HG03097 (cell line): ENCODE results near the gene COMMD4.
"Not testable (repeated sequence)": the region's sequence is repeated elsewhere in the genome, so short reads cannot be mapped to it uniquely, and the experiment has no call there.

Experiments used
- ATAC-seq: cut with Tn5 transposase; IDR thresholded peaks from one replicate; pipeline ENCODE4 v1.9.1; 2021; ENCODE audit not compliant: unreplicated experiment, low FRiP score

The COMMD4 gene

DNA sequence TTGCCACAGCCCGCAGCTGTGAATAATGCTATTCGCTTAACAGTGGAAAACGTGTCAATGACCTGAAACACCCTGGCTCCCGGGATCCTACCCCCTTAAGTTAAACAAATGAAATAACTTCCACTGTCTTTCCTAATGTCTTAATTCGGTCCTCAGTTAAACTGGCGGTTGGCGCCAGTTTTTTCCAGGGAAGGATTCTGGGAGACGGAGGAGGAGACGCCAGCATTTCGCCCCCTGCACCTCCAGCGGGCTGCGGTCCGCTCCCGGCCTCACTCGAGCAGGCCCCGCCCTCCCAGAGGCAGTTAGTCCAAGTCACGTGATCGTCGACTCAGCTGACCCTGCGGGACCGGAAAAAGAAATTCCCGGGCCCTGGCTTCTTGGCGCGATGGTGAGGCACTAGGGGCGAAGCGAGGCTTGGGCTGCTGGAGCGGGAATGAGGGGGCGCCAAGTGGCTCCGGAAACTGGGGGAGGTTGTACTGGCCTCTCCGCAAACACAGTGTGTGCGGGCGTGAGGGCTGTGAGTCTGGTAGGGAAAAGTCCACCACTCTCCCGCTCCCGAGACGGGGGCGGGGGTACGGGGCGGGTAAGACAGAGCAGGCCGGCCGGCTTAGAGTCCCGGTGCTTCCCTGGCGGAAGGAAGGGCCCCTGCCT is at the start of gene COMMD4:
Gene COMMD4 (plus strand): TSS at position 359 of the 651 bp plus-strand sequence. CDS start 27 bp downstream, at position 386.
- peak; percentile 68 for ATAC-seq

DNA sequence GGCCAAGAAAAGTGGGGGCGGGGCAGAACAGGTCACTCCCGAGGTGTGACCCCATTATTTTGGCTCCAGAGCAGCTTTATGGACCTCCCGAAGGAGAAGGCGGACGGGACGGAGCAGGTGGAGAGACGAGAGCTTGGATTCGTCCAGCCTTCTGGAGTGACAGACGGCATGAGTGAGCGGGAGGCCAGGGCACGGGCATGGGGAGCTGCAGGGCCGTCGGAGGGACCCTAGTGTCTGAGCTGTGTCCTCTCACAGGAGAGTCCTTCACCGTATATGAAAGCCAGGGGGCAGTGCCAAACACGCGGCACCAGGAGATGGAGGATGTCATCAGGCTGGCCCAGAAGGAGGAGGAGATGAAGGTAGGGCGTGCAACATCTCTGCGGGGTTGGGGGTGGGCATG is 42.2 kb upstream of the COMMD4 start:
- not testable (repeated sequence) for ATAC-seq

DNA sequence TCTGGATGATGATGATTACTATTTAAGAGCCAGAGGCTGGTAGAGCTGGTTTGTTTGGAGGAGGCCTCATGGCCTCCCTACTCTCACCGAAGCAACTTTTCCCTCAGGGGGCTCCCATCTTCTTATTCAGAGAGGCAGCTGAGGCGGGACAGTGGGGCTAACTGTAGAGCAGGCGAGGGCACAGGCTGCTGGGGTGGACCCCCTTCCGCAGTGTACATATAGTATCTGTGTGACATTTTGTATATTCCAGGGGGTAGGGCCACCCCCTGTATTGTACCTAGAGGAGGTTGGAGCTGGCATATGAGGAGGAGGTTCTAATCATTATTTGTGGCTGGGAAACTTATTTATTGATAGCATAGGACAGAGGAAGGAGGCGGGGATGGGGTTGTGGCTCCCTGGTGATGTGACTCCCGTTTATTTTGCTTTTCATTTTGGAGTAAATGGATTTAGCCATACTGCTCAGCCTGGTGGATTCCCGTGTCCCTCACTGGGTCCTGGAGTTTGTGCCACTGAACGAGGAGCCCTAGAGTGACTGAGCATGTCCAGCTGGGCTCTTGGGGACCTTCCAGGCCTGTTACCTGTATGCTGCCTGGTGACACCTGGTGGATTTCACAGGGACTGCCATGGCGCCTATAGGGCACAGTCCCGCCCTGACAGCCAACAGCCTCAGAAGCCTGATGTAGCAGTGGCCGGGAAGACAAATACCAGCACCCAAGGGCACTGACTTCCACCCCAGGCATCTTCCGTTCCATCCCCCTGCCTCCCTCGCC is 37.1 kb upstream of the COMMD4 start:
- ATAC-seq, result not testable (repeated sequence)

DNA sequence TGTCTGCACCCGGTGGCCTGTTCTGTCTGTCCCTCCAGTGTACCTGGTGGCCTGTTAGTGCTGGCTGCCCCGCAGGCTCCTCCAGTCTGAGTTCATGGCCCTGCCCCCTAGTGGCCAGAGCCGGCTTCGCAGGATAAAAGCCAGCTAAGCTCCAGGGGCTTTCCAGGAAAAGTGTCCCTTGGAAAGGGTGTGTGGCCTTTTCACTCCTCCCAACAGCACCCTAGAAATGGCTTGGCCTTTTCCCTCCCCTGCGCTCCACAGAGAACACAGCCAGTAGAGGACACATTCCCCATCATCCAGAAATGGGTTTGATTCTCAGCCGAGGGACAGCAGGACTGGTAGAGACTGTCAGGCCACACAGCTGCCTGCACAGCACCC is 36.6 kb upstream of the COMMD4 start:
- ATAC-seq, result not testable (repeated sequence)

DNA sequence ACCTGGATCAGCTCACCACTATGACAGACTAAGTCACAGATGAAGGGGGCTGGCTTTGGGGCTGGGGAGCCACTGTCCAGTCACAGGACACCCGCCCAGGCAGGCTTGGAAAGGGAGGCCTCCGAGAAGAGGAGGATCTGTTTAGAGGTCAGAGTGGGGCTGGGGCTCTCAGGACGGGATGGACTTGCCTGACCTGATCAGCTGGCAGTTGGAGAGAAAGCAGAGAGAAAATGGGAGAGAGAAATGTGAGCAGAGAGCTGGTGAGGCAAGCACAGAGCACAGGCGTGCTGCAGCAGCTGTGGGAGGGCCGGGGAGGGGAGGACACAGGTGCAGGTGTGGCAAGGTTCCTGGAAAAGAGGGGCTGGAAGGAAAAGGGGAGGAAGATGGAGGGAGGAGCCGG is 35.8 kb upstream of the COMMD4 start:
- ATAC-seq, result not testable (repeated sequence)

DNA sequence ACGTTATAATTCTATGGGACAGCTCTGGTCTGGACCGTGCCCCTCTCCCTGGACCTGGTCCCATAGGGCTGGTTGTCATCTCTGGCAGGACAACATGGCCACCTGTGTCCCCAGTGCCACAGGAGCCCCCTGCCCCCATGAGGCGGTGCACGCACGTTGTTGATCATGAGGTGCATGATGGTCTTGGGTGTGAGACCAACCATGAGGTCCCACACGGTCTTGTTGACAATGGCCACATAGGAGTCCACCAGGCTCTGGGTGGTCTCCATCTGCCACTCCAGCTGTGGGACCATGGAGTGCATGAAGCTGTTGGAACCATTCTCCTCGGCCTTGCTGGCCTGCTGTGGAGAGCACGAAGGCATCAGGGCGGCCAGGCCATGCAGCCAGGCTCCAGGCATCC is 33.5 kb upstream of the COMMD4 start:
- ATAC-seq, result no peak

DNA sequence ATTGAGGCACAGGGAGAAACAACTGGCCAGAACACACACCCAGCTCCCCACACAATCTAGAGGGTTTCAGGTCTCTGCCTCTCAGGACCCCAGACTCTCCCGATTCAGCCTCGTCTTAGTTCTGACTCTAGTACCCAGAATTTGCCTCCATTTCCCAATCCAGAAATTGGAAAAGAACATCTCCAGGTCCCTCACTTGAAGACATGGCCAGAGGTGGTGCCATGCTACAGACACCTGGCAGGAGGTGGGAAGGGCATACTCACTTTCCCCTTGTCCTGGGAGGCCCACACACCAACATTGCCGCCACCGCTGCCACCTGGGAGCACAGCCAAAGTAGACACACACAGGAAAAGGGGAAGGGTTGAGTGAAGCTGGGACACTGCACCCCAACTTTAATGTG is 33.1 kb upstream of the COMMD4 start:
- not testable (repeated sequence) for ATAC-seq

DNA sequence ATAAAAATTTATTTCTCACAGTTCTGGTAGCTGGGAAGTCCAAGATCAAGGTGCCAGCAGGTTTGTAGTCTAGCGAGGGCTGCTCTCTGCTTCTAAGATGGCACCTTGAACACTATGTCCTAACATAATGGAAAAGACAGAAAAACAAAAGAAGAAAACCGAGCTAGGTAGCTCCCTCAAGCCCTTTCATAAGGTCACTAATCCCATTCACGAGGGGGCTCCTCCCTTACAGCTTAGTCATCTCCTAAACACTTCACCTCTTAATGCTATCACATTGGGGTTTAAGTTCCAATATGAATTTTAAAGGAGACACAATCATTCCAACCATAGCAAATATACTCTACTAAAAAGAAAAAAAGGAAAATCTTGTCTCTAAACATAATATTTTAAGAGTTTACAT is 29.7 kb upstream of the COMMD4 start:
- ATAC-seq, result no peak

DNA sequence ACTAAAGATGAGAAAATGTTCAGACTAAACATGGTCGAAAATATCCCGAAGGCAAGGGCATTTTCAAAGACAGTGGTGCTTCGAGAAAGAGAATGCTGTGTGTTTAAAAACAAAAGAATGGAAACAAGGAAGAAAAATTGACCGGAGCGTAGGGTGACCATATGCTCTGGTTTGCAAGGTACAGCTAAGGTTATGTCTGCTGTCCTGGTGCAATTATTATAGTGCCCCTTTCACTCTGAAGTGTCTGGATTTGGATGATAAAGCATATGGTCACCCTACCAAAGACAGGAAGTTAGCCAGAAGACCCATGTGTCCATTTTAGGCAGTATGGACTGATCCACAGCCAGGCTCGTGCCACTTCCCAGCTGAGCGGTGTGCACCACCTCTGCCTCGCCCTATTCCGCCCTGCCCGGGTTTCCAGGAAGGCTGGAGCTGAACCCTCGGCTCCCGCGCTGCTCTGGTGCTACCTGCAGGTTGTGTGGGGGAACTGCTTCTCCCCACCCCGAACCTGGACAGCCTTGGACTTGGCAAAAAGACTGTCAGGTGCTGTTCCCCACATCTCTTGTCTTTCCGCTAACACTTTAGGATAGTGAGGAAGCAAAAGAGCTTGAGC is 28.0 kb upstream of the COMMD4 start:
- ATAC-seq, result no peak

DNA sequence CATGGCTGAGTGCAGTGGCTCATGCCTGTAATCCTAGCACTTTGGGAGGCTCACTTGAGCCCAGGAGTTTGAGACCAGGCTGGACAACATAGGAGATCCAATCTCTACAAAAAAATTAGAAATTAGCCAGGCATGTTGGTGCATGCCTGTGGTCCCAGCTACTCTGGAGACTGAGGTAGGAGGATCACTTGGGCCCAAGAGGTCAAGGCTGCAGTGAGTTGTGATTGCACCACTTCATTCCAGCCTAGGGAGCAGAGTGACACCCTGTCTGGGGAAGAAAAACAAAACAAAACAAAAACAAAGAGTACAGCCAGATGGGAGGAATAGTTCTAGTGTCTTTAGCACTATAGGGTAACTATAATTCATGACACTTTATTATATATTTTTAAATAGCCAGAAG is 26.2 kb upstream of the COMMD4 start:
- no peak for ATAC-seq

- ATAC-seq, result not testable (repeated sequence)
These were observed 23.3 kb upstream of the COMMD4 start for GRCh38 chr15:75312548-75312947.

DNA sequence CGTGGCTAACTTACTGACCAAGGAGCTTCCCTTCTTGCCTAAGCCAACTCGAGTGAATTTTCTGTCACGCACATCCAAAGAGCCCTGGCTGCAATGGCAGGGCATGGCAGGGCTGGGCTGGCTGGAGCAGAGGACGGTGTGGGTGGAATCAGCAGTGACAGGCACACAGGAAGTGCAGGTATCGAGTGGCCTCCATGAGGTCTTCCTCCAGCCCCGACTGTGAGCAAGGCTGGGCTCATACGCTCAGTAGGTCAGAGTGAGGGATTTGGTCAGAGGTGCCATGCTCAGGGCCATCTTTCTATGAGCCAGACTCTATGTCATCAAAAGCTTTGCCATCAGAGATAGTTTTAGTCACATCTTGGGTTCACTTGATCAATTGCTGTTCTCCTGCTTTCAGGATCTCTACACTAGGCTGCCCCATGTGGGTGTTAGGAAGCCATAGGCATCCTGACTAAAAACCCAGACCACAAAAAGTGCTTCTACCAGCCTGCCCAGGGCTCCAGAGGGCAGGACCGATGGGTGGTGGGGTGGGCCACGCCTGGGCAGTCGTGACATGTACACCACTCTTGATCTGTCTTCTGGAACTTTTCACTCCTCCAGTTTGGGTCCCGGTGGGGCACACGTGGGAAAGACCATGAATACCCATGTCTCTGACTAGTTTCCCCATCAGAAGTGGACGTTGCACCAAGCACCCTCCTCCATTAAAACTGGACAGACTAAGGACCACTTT is 22.6 kb upstream of the COMMD4 start:
- ATAC-seq, result no peak

DNA sequence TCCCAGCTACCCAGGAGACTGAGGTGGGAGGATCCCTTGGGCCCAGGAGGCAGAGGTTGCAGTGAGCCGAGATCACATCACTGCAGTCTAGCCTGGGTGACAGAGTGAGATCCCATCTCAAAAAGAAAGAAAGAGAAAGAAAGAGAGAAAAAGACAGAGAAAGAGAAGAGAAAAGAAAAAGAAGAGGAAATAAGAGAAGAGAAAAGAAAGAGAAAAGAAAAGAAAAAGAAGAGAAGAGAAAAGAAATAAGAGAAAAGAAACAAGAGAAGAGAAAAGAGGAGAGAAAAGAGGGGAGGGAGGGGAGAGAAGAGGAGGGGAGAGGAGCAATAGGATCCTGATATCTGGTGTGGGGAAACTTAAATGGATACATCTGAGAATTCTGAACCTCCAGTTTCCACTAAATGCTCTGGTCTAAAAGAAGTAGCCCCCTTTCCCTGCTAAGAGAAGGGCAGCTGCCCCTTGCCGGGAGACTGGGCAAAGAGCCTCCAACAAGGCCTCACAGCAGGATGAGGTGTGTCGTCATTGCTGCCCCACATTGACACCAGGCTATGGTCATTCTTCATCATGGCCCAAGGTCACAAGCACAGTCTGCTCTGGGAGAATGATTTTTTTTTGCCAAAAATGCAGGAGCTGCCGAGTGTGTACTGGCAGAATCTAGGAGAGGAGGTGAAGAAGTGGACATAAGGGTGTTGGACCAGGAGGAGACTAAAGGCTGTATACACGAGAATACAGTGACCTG is 21.1 kb upstream of the COMMD4 start:
- no peak for ATAC-seq

GRCh38 chr15:75319231-75319897 is 16.5 kb upstream of the COMMD4 start:
- not testable (repeated sequence) for ATAC-seq

- ATAC-seq, result no peak
These were observed 14.2 kb upstream of the COMMD4 start for GRCh38 chr15:75321711-75322110.

DNA sequence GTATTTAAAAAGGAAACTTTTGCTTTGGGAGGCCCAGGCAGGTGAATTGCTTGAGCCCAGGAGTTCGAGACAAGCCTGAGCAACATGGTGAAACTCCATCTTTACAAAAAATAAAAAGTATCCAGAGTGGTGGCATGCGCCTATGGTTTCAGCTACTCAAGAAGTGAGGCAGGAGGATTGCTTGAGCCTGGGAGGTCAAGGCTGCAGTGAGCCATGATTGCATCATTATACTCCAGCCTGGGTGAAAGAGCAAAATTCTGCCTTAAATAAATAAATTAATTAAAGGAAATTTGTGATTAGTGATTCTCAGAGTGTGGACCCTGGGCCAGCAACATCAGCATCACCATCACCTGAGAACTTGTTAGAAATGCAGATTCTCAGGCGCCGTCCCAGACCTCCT is 9.9 kb upstream of the COMMD4 start:
- no peak for ATAC-seq

GRCh38 chr15:75327005-75327404 is 8.9 kb upstream of the COMMD4 start:
- ATAC-seq, result no peak

GRCh38 chr15:75327491-75327890 is 8.4 kb upstream of the COMMD4 start:
- ATAC-seq, result no peak

GRCh38 chr15:75328493-75329314 is 7.2 kb upstream of the COMMD4 start:
- no peak for ATAC-seq
